Adipose tissue (tissue), 3 donors: ENCODE data around the gene PCGF3. TPM values are rescaled to one million over a fixed set of nuclear protein-coding genes. Genes with fewer than 3 reads are reported as not detected.
"Not testable (repeated sequence)": the region's sequence is repeated elsewhere in the genome, so short reads cannot be mapped to it uniquely, and the experiment has no call there.

Experiments
- H3K27ac ChIP-seq: one replicate; pipeline ENCODE4 v1.5.1; 2013; ENCODE audit warnings: low read depth, low read length
- WGBS, 3 donors: extraction: QIAGEN DNeasy Blood & Tissue Kit; methylation state at CpG; one replicate each; pipeline ENCODE4 v1.1.7; 2013; 5-methylcytosine and 5-hydroxymethylcytosine counted together
- polyA plus RNA-seq, 3 donors: library from polyadenylated mRNA; stranded (reverse); fragments of 200-250 nt; gene quantifications; one replicate each; pipeline ENCODE4 v1.2.3, GENCODE V29; 2013
- donor health status: healthy with polysubstance abuse.
- donor health status: Bipolar disorder and iron deficiency.
- donor health status: healthy.

Gene PCGF3
- polyA plus RNA-seq, 3 donors = 15.8 to 38.9 (median 26.6) TPM

DNA sequence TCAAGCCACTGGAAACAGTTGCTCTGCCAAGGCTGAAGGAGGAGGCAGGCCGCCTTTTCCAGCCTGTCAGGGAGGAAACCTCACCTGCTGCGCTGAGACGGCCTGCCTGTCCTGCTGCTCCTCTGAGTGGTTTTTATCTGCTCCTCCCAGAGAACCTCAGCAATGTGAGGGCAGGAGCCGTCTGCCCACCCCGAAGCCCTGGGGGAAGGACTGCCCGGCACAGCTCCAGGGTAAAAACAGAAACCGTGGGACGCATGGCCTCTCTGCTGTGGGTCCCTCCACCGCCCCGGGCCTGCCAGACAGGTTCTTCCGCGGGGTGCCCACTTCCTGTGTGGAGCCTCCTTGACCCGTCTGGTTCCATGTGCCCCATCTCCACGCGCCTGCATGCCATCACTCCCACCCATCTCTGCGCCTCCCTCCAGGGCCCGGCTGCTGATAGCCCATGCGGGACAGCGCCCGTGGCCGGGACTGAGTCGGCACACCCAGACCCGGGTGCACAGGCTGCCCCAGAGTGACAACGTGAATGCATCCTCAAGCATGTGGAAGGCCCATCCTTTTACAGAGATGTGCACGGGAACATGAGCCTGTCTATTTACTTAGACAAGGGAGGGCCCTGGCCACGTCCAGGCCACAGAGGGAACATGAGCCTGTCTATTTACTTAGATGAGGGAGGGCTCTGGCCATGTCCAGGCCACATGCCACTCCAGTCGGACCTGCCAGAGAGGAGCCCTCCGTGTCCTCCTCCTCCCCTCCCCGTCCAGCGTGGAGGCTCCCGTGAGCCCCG, 12.7 kb upstream of the PCGF3 start:
- 67 to 85% (median 83%) methylated on average over 31 to 32 of the region's 32 CpGs for WGBS, 3 donors
- H3K27ac ChIP-seq = no peak overlapping the region

DNA sequence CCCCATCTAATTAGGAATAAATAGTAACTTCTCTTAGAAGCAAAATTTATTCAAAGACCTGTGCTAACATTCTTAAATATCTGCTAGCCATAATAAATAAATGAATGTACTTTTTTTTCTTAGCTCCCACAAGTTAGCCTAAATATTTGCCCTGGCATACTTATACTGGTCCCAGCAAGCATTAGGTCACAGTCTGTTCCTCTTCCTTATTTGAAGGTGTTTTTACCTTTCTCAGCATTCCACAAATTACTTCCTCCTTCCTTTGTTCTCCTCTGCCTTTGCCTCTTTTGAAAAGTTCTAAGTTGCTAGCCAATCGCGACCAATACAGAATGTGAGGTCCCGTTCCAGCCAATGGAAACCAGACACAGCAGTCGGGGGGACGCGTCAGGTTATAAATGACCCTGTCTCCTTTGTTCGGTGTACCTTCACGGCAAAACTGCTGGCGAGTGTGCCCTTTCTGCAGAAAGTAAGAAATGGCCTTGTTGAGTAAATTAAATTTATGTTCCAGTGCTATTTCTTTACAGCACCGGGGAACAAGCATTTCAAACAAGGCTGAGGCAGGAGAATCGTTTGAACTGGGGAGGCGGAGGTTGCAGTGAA, 11.2 kb upstream of the PCGF3 start:
- not testable (repeated sequence) for H3K27ac ChIP-seq
- 77 to 85% (median 84%) methylated on average over 12 of the region's 12 CpGs for WGBS, 3 donors

DNA sequence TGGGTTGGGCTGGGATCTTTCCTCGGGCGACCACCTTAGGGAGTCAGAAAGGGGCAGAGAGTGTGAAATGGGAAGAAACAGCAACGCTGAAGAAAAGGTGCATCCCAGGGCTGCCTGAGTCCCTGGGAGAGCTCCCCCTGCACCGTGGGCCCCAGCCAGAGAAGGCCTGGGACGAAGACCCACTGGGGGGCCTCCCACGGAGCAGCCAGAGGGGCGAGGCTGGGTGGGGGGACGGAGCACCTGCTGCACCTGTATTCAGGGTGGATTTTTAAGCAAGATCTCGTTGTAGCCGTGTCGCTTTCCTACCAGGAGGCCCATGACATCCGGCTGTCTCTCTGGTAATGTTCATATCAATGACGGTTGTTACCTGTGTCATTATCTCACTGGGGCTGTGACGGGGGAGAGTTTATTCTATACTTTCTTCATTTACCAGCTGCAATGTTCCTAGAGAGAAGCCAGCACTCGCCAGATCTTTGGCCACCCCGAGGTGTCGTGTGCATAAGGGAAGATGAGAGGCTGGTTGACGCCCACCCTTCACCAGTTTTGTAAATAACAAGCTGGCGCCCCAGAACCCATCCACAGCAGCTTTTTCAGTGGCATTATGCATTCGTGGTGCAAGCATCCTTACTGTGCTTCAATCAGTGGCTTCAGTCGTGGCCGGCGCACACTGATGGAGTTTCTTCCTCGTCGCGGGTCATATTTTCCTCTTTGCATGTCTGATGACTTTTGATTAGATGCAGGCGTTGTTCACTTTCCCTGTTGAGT, 5.6 kb upstream of the PCGF3 start:
- H3K27ac ChIP-seq = no peak overlapping the region

DNA sequence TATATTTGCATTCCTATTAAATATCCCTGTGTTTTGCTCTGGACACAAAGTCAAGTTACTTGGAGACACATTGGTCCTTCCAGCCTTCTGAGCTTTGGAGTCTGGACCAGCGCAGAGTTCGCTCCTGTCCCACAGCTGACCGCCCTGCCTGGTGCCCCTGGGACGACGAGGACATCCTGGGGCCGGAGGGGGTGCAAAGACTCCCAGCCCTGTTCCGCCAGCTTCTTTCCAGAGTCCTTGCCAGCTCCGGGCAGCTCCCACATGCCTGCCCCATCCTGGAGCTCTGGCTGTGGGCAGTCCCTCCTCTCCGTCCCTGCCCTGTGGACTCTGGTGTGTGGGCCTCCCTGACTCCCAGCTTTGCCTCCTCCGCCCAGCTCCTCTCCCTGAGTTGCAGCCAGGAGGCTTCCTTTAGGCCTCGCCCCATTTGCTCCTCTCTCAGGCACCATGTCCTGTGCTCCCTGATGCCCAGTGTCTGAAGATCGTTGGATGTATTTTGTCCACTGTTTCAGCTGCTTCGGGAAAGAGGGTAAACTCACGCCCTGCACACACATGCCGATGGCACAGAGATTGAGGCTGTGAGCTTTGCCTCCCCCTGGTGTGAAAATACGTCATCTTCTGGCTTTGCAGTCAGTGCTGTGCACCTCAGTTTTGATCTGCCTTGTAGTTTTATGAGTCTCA, 4.9 kb upstream of the PCGF3 start:
- H3K27ac ChIP-seq = no peak overlapping the region
- 53 to 78% (median 60%) methylated on average over 15 to 16 of the region's 16 CpGs for WGBS, 3 donors

More for the DNA sequence above, 5.6 kb upstream of the PCGF3 start:
- WGBS, 3 donors = 70 to 86% (median 82%) methylated on average over 27 of the region's 27 CpGs

DNA sequence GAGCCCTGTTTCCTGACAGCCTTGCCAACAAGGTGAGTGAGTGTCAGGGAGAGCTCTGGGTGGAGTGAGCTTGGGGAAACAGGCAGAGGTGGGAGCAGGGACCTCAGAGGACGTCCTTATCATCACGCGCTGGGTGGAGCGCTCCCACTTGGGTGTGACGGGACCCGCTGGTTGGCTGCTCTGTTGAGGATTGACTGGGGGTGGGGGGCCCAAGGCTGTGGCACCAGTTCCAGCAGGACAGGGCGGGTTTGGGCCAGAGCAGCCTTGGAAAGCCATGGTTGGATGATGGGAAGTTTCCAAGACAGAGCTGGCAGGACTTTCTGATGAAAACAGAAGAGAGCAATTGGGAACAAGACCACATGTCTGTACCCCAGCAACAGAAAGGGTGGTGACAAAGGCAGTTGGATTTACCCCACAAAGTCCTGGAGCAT, 3.0 kb upstream of the PCGF3 start:
- WGBS, 3 donors = 68 to 87% (median 78%) methylated on average over 7 of the region's 7 CpGs
- no peak overlapping the region for H3K27ac ChIP-seq

DNA sequence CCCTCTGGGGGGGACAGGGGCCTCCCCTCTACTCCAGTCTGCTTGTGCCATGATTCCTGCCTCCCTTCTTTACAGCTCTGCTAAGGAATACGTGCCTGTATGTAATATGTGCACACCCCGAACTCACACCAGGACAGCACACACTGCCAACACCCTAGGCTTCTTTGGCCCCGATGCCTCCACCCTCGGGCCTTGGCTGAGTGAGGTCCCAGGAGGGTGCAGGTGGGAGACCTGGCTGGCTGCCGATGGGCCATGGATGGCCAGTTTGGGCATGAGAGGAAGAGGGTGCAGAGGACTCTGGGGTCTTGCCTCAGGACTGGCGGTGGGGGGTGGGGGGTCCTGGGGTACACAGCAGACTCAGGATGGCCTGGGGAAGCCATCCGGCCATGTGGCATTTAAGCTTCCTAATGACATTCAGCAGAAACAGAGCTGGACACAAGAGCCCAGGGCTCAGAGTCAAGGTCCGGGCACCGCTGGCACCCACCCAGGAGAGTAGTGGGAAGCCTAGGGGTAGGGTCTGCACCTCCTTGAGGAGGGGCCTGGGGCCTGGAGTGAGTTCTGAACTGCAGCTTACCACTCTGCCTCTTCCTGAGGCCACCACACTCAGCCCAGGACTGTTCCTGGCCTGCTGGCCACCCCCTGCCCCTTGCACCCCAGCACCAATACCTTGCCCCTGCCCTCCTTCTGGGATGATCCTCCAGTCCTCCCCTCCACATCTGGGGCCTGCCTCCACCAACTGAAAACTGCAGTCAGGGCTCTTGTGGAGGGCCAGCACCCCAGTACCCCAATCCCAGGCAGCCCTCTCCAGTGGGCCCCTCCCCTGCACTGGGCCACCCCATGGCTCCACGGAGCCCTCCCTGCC, 2.1 kb upstream of the PCGF3 start:
- WGBS, 3 donors = 83 to 87% (median 84%) methylated on average over 9 to 10 of the region's 10 CpGs
- H3K27ac ChIP-seq = no peak overlapping the region

DNA sequence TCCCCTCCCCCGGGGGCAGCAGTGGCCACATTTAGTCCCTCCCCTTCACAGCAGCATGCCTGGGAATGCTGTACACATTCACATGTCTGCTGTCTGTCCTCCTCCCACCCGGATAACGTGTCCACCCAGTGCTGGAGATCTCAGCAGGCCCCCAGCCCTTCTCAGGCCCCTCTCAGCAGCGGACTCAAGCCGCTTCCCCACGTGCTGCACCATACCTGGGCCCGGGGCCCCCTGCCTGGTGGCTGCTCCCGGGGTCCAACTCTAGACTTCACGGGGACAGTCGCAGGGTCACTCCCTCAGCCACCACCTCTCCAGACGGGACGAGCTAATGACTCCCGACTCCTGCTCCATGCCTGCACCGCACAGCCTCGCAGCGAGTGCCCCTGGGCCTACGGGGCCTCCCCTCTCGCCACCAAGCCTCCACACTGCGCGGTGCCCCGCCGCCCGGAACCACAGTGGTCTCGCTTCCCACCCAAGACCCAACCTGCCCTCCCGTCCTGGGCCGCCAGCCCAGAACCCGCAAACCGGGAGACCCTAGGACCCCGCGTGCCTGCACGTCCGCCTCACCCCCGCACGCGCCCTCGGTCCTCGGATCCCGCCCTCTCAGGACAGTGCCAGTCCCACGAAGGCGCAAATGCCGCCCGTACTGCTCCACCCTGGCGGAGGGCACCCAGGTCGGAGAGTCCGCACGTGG, 1.3 kb upstream of the PCGF3 start:
- WGBS, 3 donors = 92 to 93% (median 92%) methylated on average over 42 to 46 of the region's 46 CpGs
- no peak overlapping the region for H3K27ac ChIP-seq

DNA sequence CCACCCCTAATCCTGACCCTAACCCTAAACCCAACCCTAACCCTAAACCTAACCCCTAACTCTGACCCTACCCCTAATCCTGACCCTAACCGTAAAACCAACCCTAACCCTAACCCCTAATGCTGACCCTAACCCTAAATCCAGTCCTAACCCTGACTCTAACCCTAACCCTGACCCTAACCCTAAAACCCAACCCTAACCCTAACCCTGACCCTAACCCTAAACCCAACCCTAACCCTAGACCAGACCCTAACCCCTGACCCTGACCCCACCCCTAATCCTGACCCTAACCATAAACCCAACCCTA, 708 bp upstream of the PCGF3 start:
- no peak overlapping the region for H3K27ac ChIP-seq
- WGBS, 3 donors = 94 to 100% (median 95%) methylated on average over 1 of the region's 1 CpG

DNA sequence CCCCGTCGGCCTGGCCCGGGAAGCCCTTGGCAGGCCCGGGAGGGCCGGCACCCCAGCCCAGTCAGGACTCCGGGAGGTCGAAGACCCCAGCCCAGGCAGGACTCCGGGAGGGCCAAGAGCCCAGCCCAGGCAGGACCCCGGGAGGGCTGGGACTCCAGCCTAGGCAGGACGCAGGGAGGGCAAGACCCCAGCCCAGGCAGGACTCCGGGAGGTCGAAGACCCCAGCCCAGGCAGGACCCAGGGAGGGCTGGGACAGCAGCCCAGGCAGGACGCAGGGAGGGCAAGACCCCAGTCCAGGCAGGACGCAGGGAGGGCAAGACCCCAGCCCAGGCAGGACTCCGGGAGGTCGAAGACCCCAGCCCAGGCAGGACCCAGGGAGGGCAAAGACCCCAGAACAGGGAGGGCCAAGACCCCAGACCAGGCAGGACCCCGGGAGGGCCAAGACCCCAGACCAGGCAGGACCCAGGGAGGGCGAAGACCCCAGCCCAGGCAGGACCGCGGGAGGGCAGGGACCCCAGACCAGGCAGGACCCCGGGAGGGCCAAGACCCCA, 526 bp downstream of the PCGF3 start:
- WGBS, 3 donors = 0 to 2% (median 1%) methylated on average over 15 to 21 of the region's 21 CpGs
- not testable (repeated sequence) for H3K27ac ChIP-seq

DNA sequence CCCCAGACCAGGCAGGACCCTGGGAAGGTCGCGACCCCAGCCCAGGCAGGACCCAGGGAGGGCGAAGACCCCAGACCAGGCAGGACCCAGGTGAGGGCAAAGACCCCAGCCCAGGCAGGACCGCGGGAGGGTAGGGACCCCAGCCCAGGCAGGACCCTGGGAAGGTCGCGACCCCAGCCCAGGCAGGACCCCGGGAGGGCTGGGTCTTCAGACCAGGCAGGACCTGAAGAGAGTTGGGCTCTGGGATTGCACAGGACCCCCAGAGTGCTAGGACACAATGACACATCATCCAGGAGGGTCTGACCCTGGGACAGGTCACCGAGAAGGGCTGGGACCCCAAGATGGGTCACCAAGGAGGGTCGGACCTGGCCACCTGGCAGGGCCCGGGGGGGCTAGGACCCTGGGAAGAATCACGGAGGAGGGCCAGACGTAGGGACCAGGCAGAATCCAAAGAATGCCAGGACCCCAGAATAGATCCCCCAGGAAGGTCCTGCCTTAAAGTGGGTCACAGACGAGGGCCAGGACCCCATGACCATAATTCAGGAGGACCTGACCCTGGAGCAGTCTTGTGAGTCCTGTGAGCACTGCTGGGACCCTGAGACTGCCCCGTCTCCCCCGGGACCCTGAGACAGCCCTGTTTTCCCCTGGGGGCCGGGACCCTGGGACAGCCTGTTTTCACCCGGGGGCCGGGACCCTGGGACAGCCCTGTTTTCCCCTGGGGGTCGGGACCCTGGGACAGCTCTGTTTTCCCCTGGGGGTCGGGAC, 1.4 kb downstream of the PCGF3 start:
- H3K27ac ChIP-seq = no peak overlapping the region
- 41 to 66% (median 51%) methylated on average over 16 to 21 of the region's 21 CpGs for WGBS, 3 donors

DNA sequence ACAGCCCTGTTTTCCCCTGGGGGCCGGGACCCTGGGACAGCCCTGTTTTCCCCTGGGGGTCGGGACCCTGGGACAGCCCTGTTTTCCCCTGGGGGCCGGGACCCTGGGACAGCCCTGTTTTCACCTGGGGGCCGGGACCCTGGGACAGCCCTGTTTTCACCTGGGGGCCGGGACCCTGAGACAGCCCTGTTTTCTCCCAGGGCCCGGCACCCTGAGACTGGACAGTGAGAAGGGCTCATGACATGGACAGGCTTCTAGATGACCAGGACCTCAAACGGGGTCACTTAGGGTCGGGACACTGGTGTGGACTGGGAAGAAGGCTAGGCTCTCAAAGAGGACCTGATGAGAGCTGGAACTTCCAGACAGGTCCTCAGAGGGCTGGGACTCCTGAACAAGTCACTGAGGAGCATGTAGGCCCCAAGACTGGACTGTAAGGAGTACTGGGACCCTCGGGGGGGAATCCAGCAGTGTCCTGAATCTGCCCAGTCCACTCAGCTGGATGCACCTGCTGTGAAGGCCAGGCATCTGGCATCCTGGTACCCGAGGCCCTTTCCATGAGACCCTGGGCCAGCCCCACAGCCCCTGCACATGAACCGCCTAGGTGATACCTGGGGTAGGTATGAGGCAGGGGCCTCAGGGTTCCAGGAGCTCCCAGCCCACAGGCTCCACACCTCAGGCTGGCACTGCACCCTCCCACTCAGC, 2.4 kb downstream of the PCGF3 start:
- H3K27ac ChIP-seq = no peak overlapping the region
- WGBS, 3 donors = 80 to 91% (median 89%) methylated on average over 7 to 11 of the region's 11 CpGs

DNA sequence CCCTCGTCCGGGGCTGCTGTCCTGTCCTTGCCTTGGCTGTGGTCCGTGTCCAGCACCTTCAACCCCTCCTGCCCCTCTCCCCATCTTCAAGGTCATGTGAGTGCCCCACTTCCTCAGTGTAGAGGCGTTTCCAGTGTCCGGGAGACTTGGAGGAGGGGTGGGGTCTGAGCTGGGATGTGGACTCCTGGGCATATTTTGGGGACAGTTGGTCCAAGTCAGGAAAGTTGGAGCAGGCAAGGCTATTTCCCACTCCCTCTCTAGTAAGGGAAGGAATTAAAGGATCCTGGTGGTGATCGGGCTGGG, 3.0 kb downstream of the PCGF3 start:
- H3K27ac ChIP-seq = no peak overlapping the region
- WGBS, 3 donors = 68 to 77% (median 70%) methylated on average over 6 of the region's 6 CpGs

DNA sequence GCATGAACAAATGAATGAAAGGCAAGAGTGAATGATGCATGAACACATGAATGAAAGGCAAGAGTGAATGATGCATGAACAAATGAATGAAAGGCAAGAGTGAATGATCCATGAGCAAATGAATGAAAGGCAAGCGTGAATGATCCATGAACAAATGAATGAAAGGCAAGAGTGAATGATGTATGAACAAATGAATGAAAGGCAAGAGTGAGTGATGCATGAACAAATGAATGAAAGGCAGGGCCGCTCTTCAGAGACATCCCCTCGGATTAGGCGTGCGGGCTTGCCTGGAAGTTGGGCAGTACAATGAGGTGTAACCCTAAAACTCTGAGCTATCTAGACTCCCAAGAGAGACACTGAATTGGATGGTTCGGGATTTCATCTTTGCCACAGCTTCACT, 3.7 kb downstream of the PCGF3 start:
- no peak overlapping the region for H3K27ac ChIP-seq
- 77 to 97% (median 83%) methylated on average over 6 of the region's 6 CpGs for WGBS, 3 donors

DNA sequence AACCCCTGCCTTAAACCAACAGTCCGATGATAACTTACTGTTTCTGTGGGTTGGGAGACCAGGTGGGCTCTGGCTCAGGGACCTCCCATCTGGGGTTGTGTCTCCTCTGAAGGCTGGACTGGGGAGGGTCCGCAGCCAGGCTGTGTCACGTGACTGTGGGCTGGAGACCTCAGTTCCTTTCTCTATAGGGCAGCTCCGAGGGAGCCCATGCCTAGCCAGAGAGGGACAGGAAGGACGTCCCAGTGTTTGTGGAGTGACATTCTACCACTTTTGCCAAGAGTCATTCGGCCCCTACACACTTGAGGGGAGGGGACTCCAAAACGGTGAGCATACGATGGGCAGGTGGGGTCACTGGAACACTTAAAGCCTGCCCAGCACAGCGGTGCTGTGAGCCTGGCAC, 4.5 kb downstream of the PCGF3 start:
- no peak overlapping the region for H3K27ac ChIP-seq

DNA sequence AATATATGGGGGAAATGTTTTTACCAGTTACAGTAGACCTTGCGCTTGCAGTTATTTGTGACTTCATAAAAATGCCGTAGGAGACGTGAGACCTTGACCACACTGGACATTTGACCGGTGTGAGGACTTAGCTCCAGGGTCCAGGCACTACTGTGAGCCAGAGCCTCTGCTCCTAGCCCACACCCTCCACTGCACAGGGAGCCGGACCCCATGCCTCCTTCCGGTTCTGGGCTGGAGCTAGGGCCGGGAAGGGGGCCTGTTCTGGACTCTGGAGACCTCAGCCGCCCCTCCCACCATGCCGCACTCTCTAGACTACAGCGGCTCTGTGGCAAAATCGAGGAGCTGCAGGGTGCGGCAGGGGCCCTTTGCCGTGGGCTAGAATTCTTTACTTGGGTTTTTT, 5.3 kb downstream of the PCGF3 start:
- no peak overlapping the region for H3K27ac ChIP-seq
- 88 to 91% (median 91%) methylated on average over 13 of the region's 13 CpGs for WGBS, 3 donors

More for the DNA sequence above, 4.5 kb downstream of the PCGF3 start:
- WGBS, 3 donors = 57 to 73% (median 70%) methylated on average over 9 of the region's 9 CpGs

DNA sequence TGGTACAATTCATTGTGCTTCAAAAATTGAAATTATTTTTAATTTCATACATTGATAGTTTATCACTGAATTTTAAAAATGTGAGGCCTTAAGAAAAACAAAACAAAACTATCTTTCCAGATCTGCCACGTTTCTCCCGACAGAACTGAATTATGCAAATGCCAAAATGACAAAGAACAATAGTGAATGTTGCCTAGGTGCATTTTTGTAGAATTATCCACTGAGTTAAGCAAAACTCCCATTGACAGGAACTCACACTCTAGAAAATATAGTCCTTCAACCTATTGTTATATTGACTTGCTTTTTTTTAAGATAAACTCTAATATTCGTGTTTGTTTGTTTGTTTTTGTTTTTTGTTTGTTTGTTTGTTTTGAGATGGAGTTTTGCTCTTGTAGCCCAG, 6.5 kb downstream of the PCGF3 start:
- WGBS, 3 donors = 62 to 78% (median 69%) methylated on average over 3 of the region's 3 CpGs
- H3K27ac ChIP-seq = no peak overlapping the region
